ENCODE data around the gene AFMID.

AFMID gene

GRCh38 chr17:78180083-78180482 is 7.1 kb upstream of the AFMID start:
- no peak for DNase-seq (ENCODE audit: low read depth in 3 of 3)

GRCh38 chr17:78180508-78180907 is 6.7 kb upstream of the AFMID start:
- no peak for DNase-seq (ENCODE audit: low read depth in 3 of 3)

GRCh38 chr17:78182504-78182903 is 4.7 kb upstream of the AFMID start:
- no peak for DNase-seq (ENCODE audit: low read depth in 3 of 3)

GRCh38 chr17:78183916-78184315 is 3.2 kb upstream of the AFMID start:
- DNase-seq (ENCODE audit: low read depth in 3 of 3): no peak

GRCh38 chr17:78184351-78184750 is 2.8 kb upstream of the AFMID start:
- DNase-seq (ENCODE audit: low read depth in 3 of 3): no peak

GRCh38 chr17:78184868-78185267 is 2.3 kb upstream of the AFMID start:
- no peak for DNase-seq (ENCODE audit: low read depth in 3 of 3)

GRCh38 chr17:78185981-78186691 is 1.0 kb upstream of the AFMID start:
- no peak for DNase-seq (ENCODE audit: low read depth in 3 of 3)

- no peak for DNase-seq (ENCODE audit: low read depth in 3 of 3)
Measured at GRCh38 chr17:78196716-78197115, 9.6 kb downstream of the AFMID start.

GRCh38 chr17:78197147-78197832 is 10.1 kb downstream of the AFMID start:
- no peak for DNase-seq (ENCODE audit: low read depth in 3 of 3)

- no peak for DNase-seq (ENCODE audit: low read depth in 3 of 3)
Measured at GRCh38 chr17:78200451-78200850, 13.3 kb downstream of the AFMID start.

GRCh38 chr17:78202666-78203065 is 15.5 kb downstream of the AFMID start:
- DNase-seq (ENCODE audit: low read depth in 3 of 3): no peak

GRCh38 chr17:78204387-78205123 is 17.4 kb downstream of the AFMID start:
- DNase-seq (ENCODE audit: low read depth in 3 of 3): no peak

GRCh38 chr17:78205124-78205775 is 18.1 kb downstream of the AFMID start:
- DNase-seq (ENCODE audit: low read depth in 3 of 3): no peak

- DNase-seq (ENCODE audit: low read depth in 3 of 3): no peak
Measured at GRCh38 chr17:78206298-78206697, 19.1 kb downstream of the AFMID start.

GRCh38 chr17:78208486-78208885 is 21.3 kb downstream of the AFMID start:
- no peak for DNase-seq (ENCODE audit: low read depth in 3 of 3)

- no peak for DNase-seq (ENCODE audit: low read depth in 3 of 3)
Measured at GRCh38 chr17:78210111-78210510, 22.9 kb downstream of the AFMID start.

GRCh38 chr17:78211032-78211431 is 23.9 kb downstream of the AFMID start:
- no peak for DNase-seq (ENCODE audit: low read depth in 3 of 3)

- peak; percentile 82 to 94 (median 85) for DNase-seq (ENCODE audit: low read depth in 3 of 3)
Measured at GRCh38 chr17:78214016-78214705, 27.0 kb downstream of the AFMID start, which contains the start of gene BIRC5. Gene BIRC5 (plus strand): TSS chr17:78214253. CDS start chr17:78214317, 64 bp downstream.

- DNase-seq (ENCODE audit: low read depth in 3 of 3): no peak
Measured at GRCh38 chr17:78214706-78215061, 27.5 kb downstream of the AFMID start.

- DNase-seq (ENCODE audit: low read depth in 3 of 3): no peak
Measured at GRCh38 chr17:78219396-78220150, 32.4 kb downstream of the AFMID start.

GRCh38 chr17:78223061-78223460 is 35.9 kb downstream of the AFMID start:
- DNase-seq (ENCODE audit: low read depth in 3 of 3): no peak
